H1 (cell line): ENCODE data around the gene C7orf57. TPM values are rescaled to one million over a fixed set of nuclear protein-coding genes. Genes with fewer than 3 reads are reported as not detected.

Source experiments
- E2F6 ChIP-seq: IDR thresholded peaks from 2 replicates; pipeline ENCODE4 v1.6.1; 2012; ENCODE audit warnings: inconsistent platforms
- GABPA ChIP-seq: IDR thresholded peaks from 2 replicates; pipeline ENCODE4 v1.6.1; 2011; ENCODE audit warnings: mild to moderate bottlenecking, low read length, moderate library complexity, borderline replicate concordance; ENCODE audit not compliant: insufficient read depth
- GTF2F1 ChIP-seq: IDR thresholded peaks from 2 replicates; pipeline ENCODE4 v1.6.1; 2012; ENCODE audit warnings: low read depth, low read length, improper control_type of control experiment, borderline replicate concordance
- TCF12 ChIP-seq: IDR thresholded peaks from 2 replicates; pipeline ENCODE4 v1.6.1; 2011; ENCODE audit warnings: low read depth, mild to moderate bottlenecking, low read length
- polyA plus RNA-seq, 7 experiments: library from polyadenylated mRNA; depleted of rRNA in 3 of 7; stranded (reverse) in 5 of 7; unstranded in 2 of 7; fragments of >200 nt in 5 of 7; fragments of 200-250 nt in 2 of 7; gene quantifications; 1 replicate in 5 of 7; 2 replicates in 1 of 7; 4 replicates in 1 of 7; pipeline versions ENCODE4 v1.2.1 to v1.2.3, GENCODE V29; 2011 to 2013; ENCODE audit warnings: missing spikeins in 2 of 7, mixed read lengths in 2 of 7
- total RNA-seq: library from RNA; stranded (reverse); fragmentation: NEBNext Ultra II Directional; extraction: Animal tissue kit (Norgen Biotek cat#: 25700); gene quantifications from 2 replicates; pipeline ENCODE4 v1.2.1, GENCODE V29; 2021

Gene C7orf57
- total and polyA plus RNA-seq, 2 of the 8 experiments (the other 6 are each of a cell fraction or from before 2014, with no cell fraction given): 0.08 to 0.56 TPM

- TF ChIP-seq E2F6 (no peak), GTF2F1 (no peak), TCF12 (no peak), GABPA (no peak)
Observed at GRCh38 chr7:48085433-48085791, 50.1 kb downstream of the C7orf57 start (continued).
